GM19099 (cell line): Measurements from ENCODE around the gene SSNA1.

Source experiments
- POLR2A ChIP-seq: IDR thresholded peaks from 3 replicates; pipeline ENCODE4 v1.6.1; 2011; ENCODE audit warnings: low read depth; ENCODE audit not compliant: insufficient read length; ENCODE audit errors: extremely low read depth

SSNA1 gene, protein sequence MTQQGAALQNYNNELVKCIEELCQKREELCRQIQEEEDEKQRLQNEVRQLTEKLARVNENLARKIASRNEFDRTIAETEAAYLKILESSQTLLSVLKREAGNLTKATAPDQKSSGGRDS

DNA sequence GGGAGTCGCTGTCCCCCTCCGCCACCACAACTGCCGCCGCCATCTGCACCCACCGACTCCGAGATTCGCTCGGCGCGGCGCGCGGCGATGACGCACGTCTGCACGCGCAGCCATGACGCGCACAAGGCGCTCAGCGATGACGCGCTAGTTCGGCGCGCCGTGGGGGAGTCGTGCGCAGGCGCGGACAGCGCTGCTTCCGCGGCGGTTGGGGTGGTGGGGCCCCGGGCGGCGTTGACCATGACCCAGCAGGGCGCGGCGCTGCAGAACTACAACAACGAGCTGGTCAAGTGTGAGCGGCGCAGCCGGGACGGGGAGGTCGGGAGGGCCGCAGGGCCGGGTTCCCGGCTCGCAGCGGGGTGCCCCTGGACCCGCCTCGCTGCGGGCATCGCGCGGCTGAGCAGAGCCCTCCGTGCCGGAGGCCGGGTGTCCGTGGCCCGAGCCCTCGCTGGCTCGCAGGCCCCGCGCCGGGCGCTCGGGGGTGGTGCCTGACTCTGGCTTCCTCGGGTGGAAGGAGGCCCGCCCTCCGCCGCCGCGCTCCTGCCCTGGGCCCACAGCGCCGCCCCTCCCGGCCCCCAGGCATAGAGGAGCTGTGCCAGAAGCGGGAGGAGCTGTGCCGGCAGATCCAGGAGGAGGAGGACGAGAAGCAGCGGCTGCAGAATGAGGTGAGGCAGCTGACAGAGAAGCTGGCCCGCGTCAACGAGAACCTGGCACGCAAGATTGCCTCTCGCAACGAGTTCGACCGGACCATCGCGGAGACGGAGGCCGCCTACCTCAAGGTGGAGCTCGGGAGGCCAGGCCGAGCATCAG is at the start of gene SSNA1, which contains the start of gene ANAPC2:
TSS of gene SSNA1 (plus strand) at position 187 of the 807 bp plus-strand sequence. CDS start at position 238, 51 bp downstream.
TSS of gene ANAPC2 (minus strand) at position 71 of the 807 bp plus-strand sequence. CDS start at position 43, 28 bp downstream.
- peak; percentile 93 for TF ChIP-seq POLR2A

DNA sequence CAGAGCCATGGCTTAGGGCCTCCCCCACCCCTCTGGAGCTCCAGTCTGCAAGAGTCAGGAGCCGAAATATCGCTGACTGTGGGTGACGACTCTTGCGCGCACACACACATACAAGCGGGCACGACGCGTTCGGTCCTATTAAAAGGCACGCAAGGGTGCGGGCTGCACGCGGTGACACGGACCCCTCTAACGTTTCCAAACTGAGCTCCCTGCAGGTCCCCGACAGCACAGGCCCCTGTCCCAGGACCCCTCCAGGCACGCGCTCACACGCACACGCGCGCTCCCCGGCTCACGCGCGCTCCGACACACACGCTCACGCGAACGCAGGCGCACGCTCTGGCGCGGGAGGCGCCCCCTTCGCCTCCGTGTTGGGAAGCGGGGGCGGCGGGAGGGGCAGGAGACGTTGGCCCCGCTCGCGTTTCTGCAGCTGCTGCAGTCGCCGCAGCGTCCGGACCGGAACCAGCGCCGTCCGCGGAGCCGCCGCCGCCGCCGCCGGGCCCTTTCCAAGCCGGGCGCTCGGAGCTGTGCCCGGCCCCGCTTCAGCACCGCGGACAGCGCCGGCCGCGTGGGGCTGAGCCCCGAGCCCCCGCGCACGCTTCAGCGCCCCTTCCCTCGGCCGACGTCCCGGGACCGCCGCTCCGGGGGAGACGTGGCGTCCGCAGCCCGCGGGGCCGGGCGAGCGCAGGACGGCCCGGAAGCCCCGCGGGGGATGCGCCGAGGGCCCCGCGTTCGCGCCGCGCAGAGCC is 49.6 kb upstream of the SSNA1 start, which contains the start of gene GRIN1:
TSS of gene GRIN1 (plus strand) at position 433 of the 746 bp plus-strand sequence. CDS start 333 bp downstream, outside the sequence.
- TF ChIP-seq POLR2A = no peak

DNA sequence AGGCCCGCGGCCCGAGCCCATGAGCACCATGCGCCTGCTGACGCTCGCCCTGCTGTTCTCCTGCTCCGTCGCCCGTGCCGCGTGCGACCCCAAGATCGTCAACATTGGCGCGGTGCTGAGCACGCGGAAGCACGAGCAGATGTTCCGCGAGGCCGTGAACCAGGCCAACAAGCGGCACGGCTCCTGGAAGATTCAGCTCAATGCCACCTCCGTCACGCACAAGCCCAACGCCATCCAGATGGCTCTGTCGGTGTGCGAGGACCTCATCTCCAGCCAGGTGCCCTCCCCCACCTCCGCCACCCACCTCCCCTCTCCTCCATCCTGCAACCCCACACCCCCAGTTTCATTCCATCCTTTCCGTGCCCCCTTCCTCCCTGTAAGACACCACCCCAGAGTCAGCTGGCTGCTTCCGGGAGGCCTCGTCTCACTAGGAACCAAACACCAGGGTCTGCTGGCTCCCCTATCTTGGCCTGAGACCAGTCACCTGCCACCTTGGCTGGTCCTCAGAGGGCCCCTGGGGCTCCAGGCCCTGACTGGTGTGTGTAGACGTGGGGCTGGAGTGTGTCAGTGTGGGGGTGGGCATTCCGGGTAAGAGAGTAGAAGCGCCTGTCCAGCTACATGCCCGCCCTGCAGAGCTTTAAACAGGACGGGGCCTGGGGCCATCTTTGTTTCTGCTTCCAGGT is 48.9 kb upstream of the SSNA1 start:
- TF ChIP-seq POLR2A = no peak

DNA sequence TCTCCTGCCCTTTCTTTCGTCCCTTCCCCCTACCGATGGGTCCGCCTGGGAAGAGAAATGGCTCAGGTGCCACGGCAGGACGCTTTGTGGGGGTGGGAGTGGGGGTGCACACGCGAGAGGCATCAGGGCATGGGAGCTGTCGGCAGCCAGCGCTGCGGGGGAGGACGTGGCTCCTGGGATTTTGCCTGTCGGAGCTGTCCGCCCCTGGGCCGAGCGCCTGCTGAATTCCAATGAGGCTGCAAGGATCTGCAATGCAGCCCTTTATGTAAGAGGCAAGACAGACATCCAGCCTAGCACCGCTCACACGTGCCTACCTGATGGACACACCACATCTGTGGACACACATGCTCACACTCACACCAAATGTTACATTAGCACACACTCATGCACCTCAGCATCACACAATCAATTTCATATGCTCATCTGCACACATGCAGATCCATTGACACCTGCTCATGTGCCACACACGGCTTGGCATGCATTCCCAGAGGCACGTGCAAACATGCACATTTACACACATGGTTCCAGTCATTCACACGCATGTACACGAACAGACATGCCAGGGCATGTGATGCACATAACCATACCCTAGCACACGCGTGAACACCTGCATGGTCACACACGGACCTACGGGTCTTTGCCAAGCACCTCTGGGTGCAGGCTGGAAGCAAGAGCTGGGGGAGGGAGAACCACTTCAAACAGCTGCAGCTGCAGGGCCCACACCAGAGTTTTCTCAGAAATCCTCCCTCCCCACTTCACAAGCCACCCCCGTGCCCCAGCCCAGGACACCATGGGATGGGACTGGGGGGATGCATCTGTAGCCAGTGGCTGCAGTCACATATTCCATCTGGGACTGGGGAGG is 48.1 kb upstream of the SSNA1 start:
- TF ChIP-seq POLR2A = no peak

DNA sequence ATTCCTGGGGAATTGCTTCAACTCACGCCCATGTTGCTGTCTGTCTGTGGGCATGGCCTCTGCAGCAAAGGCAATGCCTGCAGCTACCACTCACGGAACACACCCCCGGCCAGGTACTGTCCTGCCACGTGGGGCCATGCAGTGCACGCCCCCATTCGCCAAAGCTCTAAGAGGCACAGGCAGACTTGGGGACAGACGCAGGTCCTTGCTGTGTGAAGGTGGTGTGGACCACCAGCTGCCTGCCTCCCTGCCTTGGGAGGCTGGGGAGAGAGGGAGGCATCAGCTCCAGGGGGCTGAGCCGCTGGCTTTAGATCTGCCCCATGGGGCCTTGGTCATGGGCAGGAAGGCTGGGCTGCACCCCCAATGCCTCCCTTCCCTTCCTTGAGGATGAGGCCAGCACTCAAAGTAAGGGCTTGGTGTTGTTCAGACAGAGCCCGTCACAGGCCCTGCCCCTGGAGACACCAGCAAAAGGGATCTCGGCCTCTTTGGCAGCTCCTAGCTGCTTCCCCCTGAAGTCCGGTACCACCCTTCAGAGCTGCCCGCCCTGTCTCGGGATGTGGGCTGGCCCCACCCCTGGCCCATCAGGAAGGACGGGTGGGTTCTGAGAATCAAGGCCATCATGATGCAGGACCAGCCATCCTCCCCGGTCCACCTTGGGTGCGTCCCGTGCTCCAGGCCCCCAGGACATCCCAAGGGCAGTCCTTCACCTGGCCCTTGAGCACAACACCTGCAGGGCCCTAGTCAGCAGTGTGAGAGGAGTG is 47.2 kb upstream of the SSNA1 start:
- TF ChIP-seq POLR2A = no peak

DNA sequence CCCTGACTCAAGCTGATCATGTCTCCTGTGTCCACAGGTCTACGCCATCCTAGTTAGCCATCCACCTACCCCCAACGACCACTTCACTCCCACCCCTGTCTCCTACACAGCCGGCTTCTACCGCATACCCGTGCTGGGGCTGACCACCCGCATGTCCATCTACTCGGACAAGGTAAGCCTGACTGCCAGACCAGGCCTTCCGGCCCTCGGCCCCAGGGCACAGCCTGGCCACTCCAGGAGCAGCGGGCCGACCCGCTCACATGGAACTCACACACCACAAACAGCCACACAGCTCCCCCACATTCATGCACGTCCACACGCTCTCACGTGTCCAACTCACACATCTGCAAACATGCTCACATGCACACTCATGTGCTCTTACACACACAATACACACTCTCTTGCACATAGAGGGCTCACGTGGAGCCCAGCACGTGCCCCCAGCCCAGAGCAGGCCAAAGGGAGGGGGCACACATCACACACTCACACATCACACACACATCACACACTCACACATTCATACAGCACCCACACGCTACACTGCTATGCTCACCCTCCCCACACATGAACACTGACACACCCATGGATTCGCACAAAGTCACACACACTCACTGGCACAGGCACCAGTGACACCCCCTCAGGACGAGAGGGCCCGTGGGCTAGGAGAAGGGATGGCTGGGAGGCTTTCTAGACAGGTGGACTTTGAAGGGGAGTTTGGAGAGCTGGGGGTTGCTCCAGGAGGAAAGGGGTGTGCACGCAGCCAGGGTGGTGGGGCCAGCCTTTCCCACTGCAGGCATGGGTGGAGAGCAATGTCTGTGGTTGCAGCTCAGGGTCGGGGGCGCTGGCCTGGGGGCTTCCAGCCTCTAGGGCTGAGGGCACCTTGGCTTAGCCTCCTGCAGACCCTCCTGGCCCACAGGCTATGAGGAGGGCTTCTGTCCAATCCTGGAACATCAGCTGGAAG is 46.2 kb upstream of the SSNA1 start:
- no peak for TF ChIP-seq POLR2A

DNA sequence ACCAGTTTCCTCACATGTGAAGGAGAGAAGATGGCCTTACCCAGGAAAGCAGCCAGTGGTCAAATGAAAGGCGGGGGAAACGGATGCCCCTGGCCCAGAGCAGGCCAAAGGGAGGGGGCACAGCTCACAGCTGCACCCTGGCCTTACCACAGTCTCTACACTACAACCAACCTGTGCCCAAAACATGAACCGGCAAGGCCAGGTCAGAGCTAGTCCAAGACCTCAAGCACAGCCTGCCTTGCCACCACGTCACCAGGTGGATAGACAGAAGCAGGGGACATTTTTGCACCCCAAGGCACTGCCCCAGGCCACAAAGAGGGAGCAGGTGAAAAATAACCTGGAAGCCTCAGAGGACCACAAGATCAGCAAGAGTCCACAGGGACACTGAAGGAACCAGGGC is 45.0 kb upstream of the SSNA1 start:
- TF ChIP-seq POLR2A = no peak

DNA sequence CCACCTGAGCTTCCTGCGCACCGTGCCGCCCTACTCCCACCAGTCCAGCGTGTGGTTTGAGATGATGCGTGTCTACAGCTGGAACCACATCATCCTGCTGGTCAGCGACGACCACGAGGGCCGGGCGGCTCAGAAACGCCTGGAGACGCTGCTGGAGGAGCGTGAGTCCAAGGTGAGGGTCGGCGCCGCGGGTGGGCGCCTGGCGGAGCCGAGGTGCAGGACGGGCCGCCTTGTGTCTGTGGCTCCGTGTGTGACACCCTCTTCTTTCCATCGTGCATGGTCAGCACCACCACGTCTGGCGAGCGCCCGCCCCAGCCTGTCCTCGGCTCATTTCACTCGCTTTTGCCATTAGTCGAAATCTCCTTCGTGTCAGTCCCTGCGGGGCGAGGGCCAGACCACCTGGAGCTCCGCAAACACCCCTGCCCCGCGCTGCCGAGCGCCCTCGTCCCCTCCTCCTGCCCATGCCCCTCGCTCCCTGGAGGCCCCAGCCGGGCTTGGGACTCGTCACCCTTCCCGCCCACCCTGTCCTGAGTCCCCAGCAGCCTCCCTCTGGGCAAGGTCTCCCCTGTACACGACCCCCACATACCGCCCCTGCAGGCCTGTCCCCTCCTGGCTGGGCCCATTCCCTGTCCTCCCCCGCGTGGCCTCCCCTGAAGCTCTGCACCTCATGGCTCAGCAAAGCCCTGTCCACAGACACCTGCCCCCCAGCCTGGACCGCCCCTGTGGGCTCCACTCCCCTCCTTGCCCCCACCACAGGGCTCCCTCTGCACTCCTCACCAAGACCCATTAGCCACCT is 42.5 kb upstream of the SSNA1 start:
- TF ChIP-seq POLR2A = no peak

DNA sequence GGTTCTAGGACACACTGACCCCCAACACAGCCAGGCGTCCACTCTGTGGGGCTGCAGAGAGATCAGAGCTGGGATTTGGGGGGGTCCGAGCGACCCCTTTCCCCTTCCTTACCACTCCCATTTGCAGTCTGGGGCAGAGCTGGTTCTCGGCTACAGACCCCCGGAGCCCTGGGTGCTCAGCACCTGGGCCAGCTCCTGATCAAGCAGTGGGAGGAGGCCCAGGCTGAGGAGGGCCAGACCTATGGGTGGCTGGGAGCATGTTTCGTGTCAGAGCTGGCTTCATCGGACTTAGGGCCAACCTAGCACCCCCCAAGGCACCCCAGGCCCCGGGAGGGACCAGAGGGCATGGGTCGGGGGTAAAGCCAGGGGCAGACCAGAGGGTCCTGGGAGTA is 42.0 kb upstream of the SSNA1 start:
- no peak for TF ChIP-seq POLR2A

DNA sequence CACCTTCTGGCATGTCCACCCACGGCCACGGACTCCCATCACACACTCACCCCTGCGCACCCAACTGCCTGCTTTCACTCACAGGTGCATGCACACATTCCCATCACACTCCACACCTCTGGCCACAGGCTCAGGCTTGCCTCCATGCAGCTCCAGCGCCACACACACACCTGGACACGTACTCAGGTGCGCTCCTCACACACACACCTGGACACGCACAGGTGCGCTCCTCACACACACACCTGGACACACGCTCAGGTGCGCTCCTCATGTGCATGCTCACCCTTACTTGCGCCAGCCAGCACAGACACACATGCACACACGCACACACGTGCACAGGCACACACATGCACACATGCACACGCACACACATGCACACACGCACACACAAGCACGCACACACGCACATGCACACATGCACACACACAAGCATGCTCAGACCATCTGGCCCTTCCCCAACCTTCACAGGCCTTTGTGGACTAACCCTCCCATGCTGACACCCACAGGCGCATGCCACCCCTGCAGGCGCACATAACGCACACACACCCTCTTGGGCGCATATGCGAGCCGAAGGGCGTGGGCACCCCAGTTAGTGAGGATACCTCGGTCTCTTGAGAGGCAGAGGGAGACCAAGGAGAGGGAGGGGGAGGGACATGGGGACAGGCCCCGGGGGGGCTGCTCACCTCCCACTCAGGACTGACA is 41.2 kb upstream of the SSNA1 start:
- no peak for TF ChIP-seq POLR2A

DNA sequence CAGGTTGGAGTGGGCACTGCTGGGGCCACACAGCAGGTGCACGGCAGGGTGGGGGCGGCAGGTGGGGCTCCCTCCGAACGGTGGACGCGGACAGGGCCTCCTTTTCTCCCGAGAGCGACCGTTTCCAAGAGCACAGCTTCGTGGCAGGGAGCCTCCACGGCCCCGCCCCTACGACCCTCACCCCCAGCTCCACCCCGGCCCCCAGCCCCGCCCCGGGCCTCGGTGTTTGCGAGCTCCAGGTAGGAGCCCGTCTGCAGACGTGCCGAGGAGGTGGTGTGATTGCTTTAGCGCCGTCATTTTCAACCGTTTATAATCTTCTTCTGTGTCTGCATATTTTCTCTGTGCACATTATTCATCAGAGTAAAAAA is 40.7 kb upstream of the SSNA1 start:
- TF ChIP-seq POLR2A = no peak
